Prostate gland (tissue), 2 donors: ENCODE results near the gene SPTBN1.

ENCODE experiments used
- POLR2A ChIP-seq: fragments of 450-650 bp; IDR thresholded peaks from one replicate; pipeline ENCODE4 v1.6.1; 2016; ENCODE audit warnings: antibody characterized with exemption, mild to moderate bottlenecking
- POLR2AphosphoS5 ChIP-seq: sonication (generic); formaldehyde crosslinking; IDR thresholded peaks from one replicate; pipeline ENCODE4 v1.6.1; 2017; ENCODE audit warnings: antibody characterized with exemption
- TF ChIP-seq, protein P1 (sequence below), 4 experiments: fragments of 200-600 bp in 2 of 4; fragments of 450-650 bp in 2 of 4; sonication (generic) in 2 of 4; IDR thresholded peaks; 1 replicate in 3 of 4; 2 replicates in 1 of 4; pipeline ENCODE4 v1.5.1; 2016 to 2019; ENCODE audit warnings: antibody characterized with exemption in 4 of 4, mild to moderate bottlenecking in 2 of 4, moderate library complexity in 2 of 4

DNA sequence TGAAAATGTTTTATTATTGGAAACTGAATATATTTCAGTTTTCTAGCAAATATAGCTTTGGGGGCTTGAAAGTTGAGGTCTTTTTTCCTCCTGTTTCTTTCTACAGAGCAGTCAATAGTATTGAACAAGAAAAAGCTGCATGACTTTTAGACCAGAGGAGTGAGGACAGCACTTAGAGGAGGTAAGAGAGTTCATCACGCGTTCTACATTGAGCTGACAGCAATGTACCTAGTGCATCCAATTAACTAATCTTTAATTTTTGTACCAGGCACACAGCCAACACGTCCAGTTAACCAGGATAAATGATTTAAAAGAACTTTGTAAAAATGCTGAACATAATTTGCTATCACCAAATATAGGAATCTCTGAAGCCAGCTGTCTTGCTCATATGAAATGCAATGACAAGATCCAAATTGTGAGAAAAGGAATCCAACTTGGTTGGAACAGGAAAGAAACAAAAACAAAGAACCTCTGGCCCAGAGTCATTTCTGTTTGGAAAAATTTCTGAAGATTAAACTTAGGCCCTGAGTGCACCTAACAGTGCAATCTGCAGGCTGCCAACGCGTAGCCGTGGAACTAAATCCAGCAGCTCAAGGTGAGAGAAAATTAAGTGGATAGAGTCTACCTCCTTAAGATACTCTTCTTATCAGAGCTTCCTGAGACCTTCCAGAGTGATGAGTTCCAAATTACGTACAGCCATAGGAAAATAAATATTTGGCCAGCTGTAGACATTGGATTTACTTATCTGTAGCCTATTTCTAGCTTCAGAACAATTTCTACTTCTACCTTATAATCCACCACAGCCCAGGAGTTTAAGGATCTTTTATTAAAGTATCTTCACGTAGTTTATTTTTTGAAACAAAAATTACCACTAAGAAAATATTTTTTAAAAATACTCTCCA, 20.6 kb upstream of the SPTBN1 start:
- TF ChIP-seq, protein P1, sequence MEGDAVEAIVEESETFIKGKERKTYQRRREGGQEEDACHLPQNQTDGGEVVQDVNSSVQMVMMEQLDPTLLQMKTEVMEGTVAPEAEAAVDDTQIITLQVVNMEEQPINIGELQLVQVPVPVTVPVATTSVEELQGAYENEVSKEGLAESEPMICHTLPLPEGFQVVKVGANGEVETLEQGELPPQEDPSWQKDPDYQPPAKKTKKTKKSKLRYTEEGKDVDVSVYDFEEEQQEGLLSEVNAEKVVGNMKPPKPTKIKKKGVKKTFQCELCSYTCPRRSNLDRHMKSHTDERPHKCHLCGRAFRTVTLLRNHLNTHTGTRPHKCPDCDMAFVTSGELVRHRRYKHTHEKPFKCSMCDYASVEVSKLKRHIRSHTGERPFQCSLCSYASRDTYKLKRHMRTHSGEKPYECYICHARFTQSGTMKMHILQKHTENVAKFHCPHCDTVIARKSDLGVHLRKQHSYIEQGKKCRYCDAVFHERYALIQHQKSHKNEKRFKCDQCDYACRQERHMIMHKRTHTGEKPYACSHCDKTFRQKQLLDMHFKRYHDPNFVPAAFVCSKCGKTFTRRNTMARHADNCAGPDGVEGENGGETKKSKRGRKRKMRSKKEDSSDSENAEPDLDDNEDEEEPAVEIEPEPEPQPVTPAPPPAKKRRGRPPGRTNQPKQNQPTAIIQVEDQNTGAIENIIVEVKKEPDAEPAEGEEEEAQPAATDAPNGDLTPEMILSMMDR (IDR thresholded peaks at IDR 0.05), result no peak
- TF ChIP-seq POLR2AphosphoS5 (no peak), POLR2A (no peak)
